HCT116 (cell line): ENCODE measurements around the gene FRMD3. TPM values are rescaled to one million over a fixed set of nuclear protein-coding genes. Genes with fewer than 3 reads are reported as not detected.

ENCODE experiments used
- ATAC-seq: fragments of 200-7000 bp; cut with Tn5 transposase; 2 replicates; pipeline ENCODE4 v1.9.1; 2020; ENCODE audit warnings: mild to moderate bottlenecking, moderate library complexity
- BruUV-seq: library from RNA; stranded (reverse); fragments of 400-500 nt; replicated peaks from 2 replicates; lab custom pipeline; 2021; lab: Mats Ljungman, UMichigan
- CTCF ChIA-PET: fragments of 300-600 bp; sonication (Branson Sonifier 250); formaldehyde crosslinking; loops from one replicate; lab custom pipeline; 2021; ENCODE audit warnings: antibody characterized with exemption; lab: Charles Lee
- POLR2A ChIA-PET: fragments of 300-600, 350-600 bp; sonication (Branson Sonifier 250); formaldehyde crosslinking; loops from one replicate; lab custom pipeline; 2021; ENCODE audit warnings: antibody characterized with exemption; lab: Charles Lee
- RAD21 ChIA-PET, 2 experiments: fragments of 300-600 bp; sonication (Branson Sonifier 250); formaldehyde crosslinking; loops; one replicate each; lab custom pipeline; 2023; ENCODE audit warnings: low total read pairs in 2 of 2; ENCODE audit not compliant: uncharacterized antibody in 2 of 2, unreplicated experiment in 2 of 2, low non-redundant PET in 1 of 2; lab: Charles Lee
- DNase-seq: peaks from one replicate; pipeline ENCODE4 v3.0.0-alpha.2; 2010; ENCODE audit warnings: low read depth, low spot score
- H2AFZ ChIP-seq: fragments of 200-600 bp; shearing (Covaris generic), sonication (generic); 2 replicates; pipeline ENCODE4 v1.6.1; 2017; ENCODE audit warnings: low read depth, mixed run types, mixed read lengths, antibody characterized with exemption, low read length; ENCODE audit not compliant: poor library complexity, severe bottlenecking
- H3K27ac ChIP-seq: 2 replicates; pipeline ENCODE4 v1.5.1; 2012; ENCODE audit warnings: low read depth, low read length
- H3K27me3 ChIP-seq: fragments of 200-600 bp; sonication (generic); 2 replicates; pipeline ENCODE4 v1.6.1; 2016; ENCODE audit warnings: mixed run types, low read length, mixed read lengths; ENCODE audit not compliant: insufficient read depth
- H3K36me3 ChIP-seq, 2 experiments: fragments of 200-500 bp in 1 of 2; fragments of 200-600 bp in 1 of 2; sonication (Bioruptor generic) in 1 of 2; sonication (generic) in 1 of 2; 2 replicates each; pipeline versions ENCODE4 v1.5.1 to v1.6.1; 2014 to 2016; ENCODE audit warnings: low read length in 2 of 2, inconsistent platforms in 1 of 2, mixed read lengths in 1 of 2, mixed run types in 1 of 2; ENCODE audit not compliant: insufficient read depth in 2 of 2, control insufficient read depth in 1 of 2
- H3K4me1 ChIP-seq, 2 experiments: fragments of 200-600 bp in 1 of 2; sonication (generic) in 1 of 2; 2 replicates each; pipeline versions ENCODE4 v1.5.1 to v1.6.1; 2012 to 2017; ENCODE audit warnings: low read length in 2 of 2, inconsistent platforms in 1 of 2, mild to moderate bottlenecking in 1 of 2, mixed read lengths in 1 of 2, mixed run types in 1 of 2, moderate library complexity in 1 of 2; ENCODE audit not compliant: insufficient read depth in 2 of 2, control insufficient read depth in 1 of 2
- H3K4me2 ChIP-seq: fragments of 200-600 bp; sonication (generic); 2 replicates; pipeline ENCODE4 v1.6.1; 2017; ENCODE audit warnings: mixed run types, low read length, mixed read lengths
- H3K4me3 ChIP-seq, 2 experiments: fragments of 200-600 bp in 1 of 2; sonication (generic) in 1 of 2; replicated peaks in 1 of 2; 2 replicates each; pipeline ENCODE4 v1.5.1; 2011 to 2016; ENCODE audit warnings: low read length in 2 of 2, control low read depth in 1 of 2, low read depth in 1 of 2, mild to moderate bottlenecking in 1 of 2, mixed read lengths in 1 of 2, mixed run types in 1 of 2
- H3K79me2 ChIP-seq: fragments of 200-600 bp; sonication (generic); 2 replicates; pipeline ENCODE4 v1.6.1; 2017; ENCODE audit warnings: mild to moderate bottlenecking, mixed run types, low read length, moderate library complexity, mixed read lengths; ENCODE audit not compliant: insufficient read depth
- H3K9ac ChIP-seq: fragments of 200-600 bp; sonication (generic); 2 replicates; pipeline ENCODE4 v1.6.1; 2016; ENCODE audit warnings: low read length, mixed read lengths
- H3K9me2 ChIP-seq: fragments of 200-600 bp; sonication (generic), shearing (Covaris generic); 2 replicates; pipeline ENCODE4 v1.6.1; 2017; ENCODE audit warnings: mixed run types, mild to moderate bottlenecking, moderate library complexity; ENCODE audit not compliant: insufficient read depth
- H3K9me3 ChIP-seq, 2 experiments: fragments of 200-500 bp in 1 of 2; fragments of 200-600 bp in 1 of 2; sonication (Bioruptor generic) in 1 of 2; sonication (generic) in 1 of 2; 2 replicates each; pipeline ENCODE4 v1.6.1; 2014 to 2017; ENCODE audit warnings: low read length in 2 of 2, mixed read lengths in 2 of 2, inconsistent platforms in 1 of 2, low read depth in 1 of 2, mild to moderate bottlenecking in 1 of 2, mixed run types in 1 of 2, moderate library complexity in 1 of 2; ENCODE audit not compliant: control insufficient read depth in 1 of 2, insufficient read depth in 1 of 2
- H4K20me1 ChIP-seq: fragments of 200-600 bp; sonication (generic), shearing (Covaris generic); 2 replicates; pipeline ENCODE4 v1.6.1; 2017; ENCODE audit warnings: mixed run types, mild to moderate bottlenecking, moderate library complexity; ENCODE audit not compliant: insufficient read depth
- EZH2phosphoT487 ChIP-seq: fragments of 200-600 bp; IDR thresholded peaks from 2 replicates; pipeline ENCODE4 v1.6.1; 2018; ENCODE audit warnings: antibody characterized with exemption, borderline replicate concordance
- FOSL1 ChIP-seq: IDR thresholded peaks from 2 replicates; pipeline ENCODE4 v1.6.1; 2012; ENCODE audit warnings: low read depth
- JUND ChIP-seq: IDR thresholded peaks from 2 replicates; pipeline ENCODE4 v1.6.1; 2012
- POLR2A ChIP-seq: IDR thresholded peaks from 2 replicates; pipeline ENCODE4 v1.7.0; 2011; ENCODE audit warnings: borderline replicate concordance; ENCODE audit not compliant: insufficient read depth, insufficient read length; ENCODE audit errors: extremely low read depth
- POLR2AphosphoS5 ChIP-seq: IDR thresholded peaks from 2 replicates; pipeline ENCODE4 v1.6.1; 2011; ENCODE audit warnings: mild to moderate bottlenecking, low read depth, low read length, moderate library complexity
- RAD21 ChIP-seq: IDR thresholded peaks from 2 replicates; pipeline ENCODE4 v1.6.1; 2012; ENCODE audit warnings: low read depth, mild to moderate bottlenecking
- SIN3A ChIP-seq: IDR thresholded peaks from 2 replicates; pipeline ENCODE4 v1.6.1; 2012; ENCODE audit warnings: low read depth
- SP1 ChIP-seq: IDR thresholded peaks from 2 replicates; pipeline ENCODE4 v1.6.1; 2012; ENCODE audit warnings: low read depth
- YY1 ChIP-seq: IDR thresholded peaks from 2 replicates; pipeline ENCODE4 v1.6.1; 2011; ENCODE audit warnings: low read length, low read depth, moderate library complexity, mild to moderate bottlenecking; ENCODE audit not compliant: insufficient replicate concordance; ENCODE audit errors: extremely low read depth
- ZNF274 ChIP-seq: fragments of 200-500 bp; sonication (Bioruptor generic); IDR thresholded peaks from 2 replicates; pipeline ENCODE4 v1.6.1; 2014; ENCODE audit warnings: mild to moderate bottlenecking, low read depth, low read length, inconsistent platforms
- intact Hi-C: fragments of 100-400 bp; cut with micrococcal nuclease; formaldehyde crosslinking; loops from 2 replicates; pipeline ENCODE4 v1.10.0; 2022
- total RNA-seq: library from RNA; stranded (reverse); gene quantifications from one replicate; pipeline ENCODE4 v1.2.1, GENCODE V29; 2021; ENCODE audit not compliant: unreplicated experiment
- TF ChIP-seq, protein P1 (sequence below), 3 experiments: fragments of 200-600 bp in 1 of 3; sonication (generic) in 1 of 3; IDR thresholded peaks in 2 of 3; conservative IDR thresholded peaks in 1 of 3; 2 replicates each; pipeline ENCODE4 v1.5.1; 2012 to 2017; ENCODE audit warnings: low read depth in 2 of 3, low read length in 2 of 3, antibody characterized with exemption in 1 of 3, borderline replicate concordance in 1 of 3, control low read depth in 1 of 3, mild to moderate bottlenecking in 1 of 3, mixed read lengths in 1 of 3, mixed run types in 1 of 3, moderate library complexity in 1 of 3; ENCODE audit not compliant: insufficient read depth in 1 of 3
- TF ChIP-seq, protein P2 (sequence below): IDR thresholded peaks from 2 replicates; pipeline ENCODE4 v1.6.1; 2012; ENCODE audit warnings: low read depth
- TF ChIP-seq, protein P3 (sequence below): IDR thresholded peaks from 2 replicates; pipeline ENCODE4 v1.6.1; 2012
- TF ChIP-seq, protein P4 (sequence below): IDR thresholded peaks from 2 replicates; pipeline ENCODE4 v1.6.1; 2012

Gene FRMD3
- total RNA-seq, 1 experiment from 2014 or later = 0.89 TPM

DNA sequence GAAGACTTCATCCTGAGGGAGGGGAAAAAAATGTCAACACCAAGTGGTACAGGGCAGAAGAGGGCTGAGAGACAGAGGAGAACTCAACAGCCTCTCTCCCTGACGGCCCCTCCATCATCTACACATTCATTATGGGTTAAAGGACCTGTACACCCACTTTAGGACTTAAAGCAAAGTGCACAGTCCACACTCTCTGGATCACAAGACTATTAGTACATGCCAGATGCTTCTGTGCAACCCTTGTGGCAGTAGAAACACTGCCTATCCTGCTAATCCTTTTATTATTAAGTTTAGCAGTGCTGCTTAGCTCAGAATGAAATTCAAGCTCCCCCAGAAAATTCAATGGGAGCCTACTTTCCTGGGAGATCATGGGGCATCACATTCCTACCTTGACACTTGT is 1.9 kb downstream of the FRMD3 start:
- H2AFZ ChIP-seq = no peak overlapping the region
- H4K20me1 ChIP-seq = no peaks in the 10 kb centered on the region
- H3K9me3 ChIP-seq = no peaks in the 10 kb centered on the region
- TF ChIP-seq FOSL1 (no peak), SP1 (no peak), ZNF274 (no peak), EZH2phosphoT487 (no peak), JUND (no peak), POLR2A (no peak), POLR2AphosphoS5 (no peak), YY1 (no peak), RAD21 (no peak), SIN3A (no peak)
- TF ChIP-seq, protein P1, sequence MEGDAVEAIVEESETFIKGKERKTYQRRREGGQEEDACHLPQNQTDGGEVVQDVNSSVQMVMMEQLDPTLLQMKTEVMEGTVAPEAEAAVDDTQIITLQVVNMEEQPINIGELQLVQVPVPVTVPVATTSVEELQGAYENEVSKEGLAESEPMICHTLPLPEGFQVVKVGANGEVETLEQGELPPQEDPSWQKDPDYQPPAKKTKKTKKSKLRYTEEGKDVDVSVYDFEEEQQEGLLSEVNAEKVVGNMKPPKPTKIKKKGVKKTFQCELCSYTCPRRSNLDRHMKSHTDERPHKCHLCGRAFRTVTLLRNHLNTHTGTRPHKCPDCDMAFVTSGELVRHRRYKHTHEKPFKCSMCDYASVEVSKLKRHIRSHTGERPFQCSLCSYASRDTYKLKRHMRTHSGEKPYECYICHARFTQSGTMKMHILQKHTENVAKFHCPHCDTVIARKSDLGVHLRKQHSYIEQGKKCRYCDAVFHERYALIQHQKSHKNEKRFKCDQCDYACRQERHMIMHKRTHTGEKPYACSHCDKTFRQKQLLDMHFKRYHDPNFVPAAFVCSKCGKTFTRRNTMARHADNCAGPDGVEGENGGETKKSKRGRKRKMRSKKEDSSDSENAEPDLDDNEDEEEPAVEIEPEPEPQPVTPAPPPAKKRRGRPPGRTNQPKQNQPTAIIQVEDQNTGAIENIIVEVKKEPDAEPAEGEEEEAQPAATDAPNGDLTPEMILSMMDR (IDR thresholded peaks at IDR 0.05 in 2 of 3, conservative IDR thresholded peaks at IDR 0.05 in 1 of 3; ENCODE audit: borderline replicate concordance in 1 of 3, insufficient read depth in 1 of 3, low read depth in 2 of 3, low read length in 2 of 3) = no peak
- TF ChIP-seq, protein P2, sequence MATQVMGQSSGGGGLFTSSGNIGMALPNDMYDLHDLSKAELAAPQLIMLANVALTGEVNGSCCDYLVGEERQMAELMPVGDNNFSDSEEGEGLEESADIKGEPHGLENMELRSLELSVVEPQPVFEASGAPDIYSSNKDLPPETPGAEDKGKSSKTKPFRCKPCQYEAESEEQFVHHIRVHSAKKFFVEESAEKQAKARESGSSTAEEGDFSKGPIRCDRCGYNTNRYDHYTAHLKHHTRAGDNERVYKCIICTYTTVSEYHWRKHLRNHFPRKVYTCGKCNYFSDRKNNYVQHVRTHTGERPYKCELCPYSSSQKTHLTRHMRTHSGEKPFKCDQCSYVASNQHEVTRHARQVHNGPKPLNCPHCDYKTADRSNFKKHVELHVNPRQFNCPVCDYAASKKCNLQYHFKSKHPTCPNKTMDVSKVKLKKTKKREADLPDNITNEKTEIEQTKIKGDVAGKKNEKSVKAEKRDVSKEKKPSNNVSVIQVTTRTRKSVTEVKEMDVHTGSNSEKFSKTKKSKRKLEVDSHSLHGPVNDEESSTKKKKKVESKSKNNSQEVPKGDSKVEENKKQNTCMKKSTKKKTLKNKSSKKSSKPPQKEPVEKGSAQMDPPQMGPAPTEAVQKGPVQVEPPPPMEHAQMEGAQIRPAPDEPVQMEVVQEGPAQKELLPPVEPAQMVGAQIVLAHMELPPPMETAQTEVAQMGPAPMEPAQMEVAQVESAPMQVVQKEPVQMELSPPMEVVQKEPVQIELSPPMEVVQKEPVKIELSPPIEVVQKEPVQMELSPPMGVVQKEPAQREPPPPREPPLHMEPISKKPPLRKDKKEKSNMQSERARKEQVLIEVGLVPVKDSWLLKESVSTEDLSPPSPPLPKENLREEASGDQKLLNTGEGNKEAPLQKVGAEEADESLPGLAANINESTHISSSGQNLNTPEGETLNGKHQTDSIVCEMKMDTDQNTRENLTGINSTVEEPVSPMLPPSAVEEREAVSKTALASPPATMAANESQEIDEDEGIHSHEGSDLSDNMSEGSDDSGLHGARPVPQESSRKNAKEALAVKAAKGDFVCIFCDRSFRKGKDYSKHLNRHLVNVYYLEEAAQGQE = no peak
- TF ChIP-seq, protein P3, sequence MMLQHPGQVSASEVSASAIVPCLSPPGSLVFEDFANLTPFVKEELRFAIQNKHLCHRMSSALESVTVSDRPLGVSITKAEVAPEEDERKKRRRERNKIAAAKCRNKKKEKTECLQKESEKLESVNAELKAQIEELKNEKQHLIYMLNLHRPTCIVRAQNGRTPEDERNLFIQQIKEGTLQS = no peak
- TF ChIP-seq, protein P4, sequence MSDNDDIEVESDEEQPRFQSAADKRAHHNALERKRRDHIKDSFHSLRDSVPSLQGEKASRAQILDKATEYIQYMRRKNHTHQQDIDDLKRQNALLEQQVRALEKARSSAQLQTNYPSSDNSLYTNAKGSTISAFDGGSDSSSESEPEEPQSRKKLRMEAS = no peak
- no peak overlapping the region for H3K9ac ChIP-seq
- H3K9me2 ChIP-seq = no peaks in the 10 kb centered on the region
- H3K27ac ChIP-seq = no peak overlapping the region
- POLR2A ChIA-PET = no interaction called here
- no peaks in the 10 kb centered on the region for H3K36me3 ChIP-seq
- ATAC-seq (no peak), DNase-seq (no peak)
- RAD21 ChIA-PET = no interaction called here
- CTCF ChIA-PET = interaction anchor here (1.5 kb wide), 1 partner anchor 202 kb away, joined by 3 read pairs; no protein-coding TSS in a partner anchor
- H3K27me3 ChIP-seq = peaks cover 5% of the 10 kb centered on the region; the same call in 1 of the 2 replicates
- H3K4me2 ChIP-seq = no peak overlapping the region
- intact Hi-C loops = no loop called here
- BruUV-seq = no TSS peak
- peaks cover 5 to 13% of the 10 kb centered on the region in 2 experiments; a peak in 2 of 4 replicates for H3K4me1 ChIP-seq
- H3K79me2 ChIP-seq = no peaks in the 10 kb centered on the region
- no peak overlapping the region for H3K4me3 ChIP-seq
